ENCODE results near the gene CALCB. TPM values are rescaled to one million over a fixed set of nuclear protein-coding genes. Genes with fewer than 3 reads are reported as not detected.

CALCB gene
- total and polyA plus RNA-seq, 2 donors (not counting 1 experiment from before 2014, with no cell fraction given): 1.3 TPM; not detected in 1

- Histone ChIP-seq H3K79me2 (ENCODE audit: control insufficient read depth, insufficient read depth, low read length) (no peaks in the 10 kb centered on the region), H2AFZ (ENCODE audit: insufficient read depth, low read depth, low read length, poor library complexity, severe bottlenecking) (no peak overlapping the region), H3K4me3 (ENCODE audit: control extremely low read depth in 1 of 5, extremely low read depth in 1 of 5, insufficient read depth in 1 of 5, low read depth in 2 of 5, low read length in 4 of 5) (no peak overlapping the region), H4K20me1 (ENCODE audit: control insufficient read depth, insufficient read depth, low read length, poor library complexity, severe bottlenecking) (no peaks in the 10 kb centered on the region), H3K9me3 (ENCODE audit: control extremely low read depth in 1 of 3, control insufficient read depth in 2 of 3, insufficient read depth in 1 of 3, low read length in 2 of 3) (peaks cover 0 to 2% (median 0%) of the 10 kb centered on the region in 3 donors), H3K36me3 (replicated peaks in 1 of 2; ENCODE audit: control extremely low read depth in 1 of 2, control insufficient read depth in 1 of 2, extremely low read depth in 1 of 2, insufficient read depth in 2 of 2, low read length in 1 of 2) (no peaks in the 10 kb centered on the region), H3K4me2 (replicated peaks; ENCODE audit: low read depth, low read length, poor library complexity, severe bottlenecking) (no peak overlapping the region), H3K27me3 (replicated peaks in 1 of 4; ENCODE audit: control extremely low read depth in 1 of 4, control insufficient read depth in 3 of 4, insufficient read depth in 4 of 4, low read length in 3 of 4) (peaks cover 0 to 38% (median 12%) of the 10 kb centered on the region in 4 experiments), H3K4me1 (ENCODE audit: control insufficient read depth in 2 of 2, insufficient read depth in 2 of 2, low read length in 2 of 2) (peaks cover 30 to 40% of the 10 kb centered on the region in 2 donors), H3K27ac (ENCODE audit: low read length in 2 of 2) (no peak overlapping the region), H3K9ac (ENCODE audit: low read length) (no peak overlapping the region)
- ATAC-seq (ENCODE audit: low read depth): no peak
- Mint-ChIP-seq H3K9me3 (ENCODE audit: insufficient read depth) (no peaks in the 10 kb centered on the region), H3K4me3 (no peak overlapping the region), H3K4me1 (peaks cover 32% of the 10 kb centered on the region), H3K27me3 (peaks cover 40% of the 10 kb centered on the region), H3K27ac (no peak overlapping the region)
- ChIA-PET POLR2A (no interaction called here), CTCF (interaction anchor here (0.8 to 10.8 kb wide), 5 partner anchors 14 to 211 kb away, joined by 3 to 177 read pairs (median 3); no protein-coding TSS in a partner anchor)
- intact Hi-C loops (cut with micrococcal nuclease): no loop called here
- DNase-seq: no peak
- TF ChIP-seq CTCF (IDR thresholded peaks at IDR 0.05): no peak
- no peak for TF ChIP-seq EZH2 (IDR thresholded peaks at IDR 0.05; ENCODE audit: borderline replicate concordance, insufficient read depth, low read depth, low read length, poor library complexity, severe bottlenecking)
Observed at GRCh38 chr11:15118431-15118830, 45.0 kb downstream of the CALCB start.

GRCh38 chr11:15119352-15119751 lies 46.0 kb downstream of the CALCB start:
- no peaks in the 10 kb centered on the region for H3K9me3 ChIP-seq (ENCODE audit: control extremely low read depth in 1 of 3, control insufficient read depth in 2 of 3, insufficient read depth in 1 of 3, low read length in 2 of 3)
- ATAC-seq (ENCODE audit: low read depth): no peak
- 91% methylated on average over 2 of the region's 4 CpGs for WGBS (ENCODE audit: insufficient coverage)
- no peaks in the 10 kb centered on the region for H3K79me2 ChIP-seq (ENCODE audit: control insufficient read depth, insufficient read depth, low read length)
- no peak overlapping the region for H3K9ac ChIP-seq (ENCODE audit: low read length)
- POLR2A ChIA-PET: no interaction called here
- intact Hi-C loops (cut with micrococcal nuclease): no loop called here
- H4K20me1 ChIP-seq (ENCODE audit: control insufficient read depth, insufficient read depth, low read length, poor library complexity, severe bottlenecking): no peaks in the 10 kb centered on the region
- H3K4me1 Mint-ChIP-seq: peaks cover 23% of the 10 kb centered on the region
- TF ChIP-seq EZH2 (IDR thresholded peaks at IDR 0.05; ENCODE audit: borderline replicate concordance, insufficient read depth, low read depth, low read length, poor library complexity, severe bottlenecking): no peak
- TF ChIP-seq CTCF (IDR thresholded peaks at IDR 0.05): no peak
- peaks cover 40% of the 10 kb centered on the region for H3K27me3 Mint-ChIP-seq
- no peak overlapping the region for H3K27ac Mint-ChIP-seq
- H3K4me1 ChIP-seq (ENCODE audit: control insufficient read depth in 2 of 2, insufficient read depth in 2 of 2, low read length in 2 of 2): peaks cover 20 to 31% of the 10 kb centered on the region in 2 donors
- no peak overlapping the region for H3K4me3 Mint-ChIP-seq
- no peak overlapping the region for H2AFZ ChIP-seq (ENCODE audit: insufficient read depth, low read depth, low read length, poor library complexity, severe bottlenecking)
- no peak overlapping the region for H3K4me3 ChIP-seq (ENCODE audit: control extremely low read depth in 1 of 5, extremely low read depth in 1 of 5, insufficient read depth in 1 of 5, low read depth in 2 of 5, low read length in 4 of 5)
- H3K36me3 ChIP-seq (replicated peaks in 1 of 2; ENCODE audit: control extremely low read depth in 1 of 2, control insufficient read depth in 1 of 2, extremely low read depth in 1 of 2, insufficient read depth in 2 of 2, low read length in 1 of 2): no peaks in the 10 kb centered on the region
- CTCF ChIA-PET: interaction anchor here (10.8 kb wide), 1 partner anchor 18 kb away, joined by 177 read pairs; no protein-coding TSS in a partner anchor
- H3K9me3 Mint-ChIP-seq (ENCODE audit: insufficient read depth): no peaks in the 10 kb centered on the region
- peaks cover 0 to 38% (median 14%) of the 10 kb centered on the region in 4 experiments for H3K27me3 ChIP-seq (replicated peaks in 1 of 4; ENCODE audit: control extremely low read depth in 1 of 4, control insufficient read depth in 3 of 4, insufficient read depth in 4 of 4, low read length in 3 of 4)
- no peak for DNase-seq
- no peak overlapping the region for H3K27ac ChIP-seq (ENCODE audit: low read length in 2 of 2)
- no peak overlapping the region for H3K4me2 ChIP-seq (replicated peaks; ENCODE audit: low read depth, low read length, poor library complexity, severe bottlenecking)

Measured in B cell (primary cell).